ENCODE measurements around the gene DNM2. TPM values are rescaled to one million over a fixed set of nuclear protein-coding genes. Genes with fewer than 3 reads are reported as not detected.

DNM2 gene
- total RNA-seq, 1 donor from 2014 or later: 117 TPM

GRCh38 chr19:10831987-10832938 lies 114.4 kb downstream of the DNM2 start:
- peaks cover 10% of the 10 kb centered on the region for H3K36me3 Mint-ChIP-seq (ENCODE audit: low read depth)
- H3K4me1 Mint-ChIP-seq: peaks cover 18% of the 10 kb centered on the region
- H3K27me3 Mint-ChIP-seq (ENCODE audit: low read depth): peaks cover 10% of the 10 kb centered on the region
- no peak for TF ChIP-seq CTCF (conservative IDR thresholded peaks at IDR 0.05)
- peak overlapping the region; percentile 54 for H3K4me3 Mint-ChIP-seq
- no peak overlapping the region for H3K27ac Mint-ChIP-seq (ENCODE audit: unreplicated experiment)
- no peak for DNase-seq (ENCODE audit: low read depth, low spot score)
- H3K9me3 Mint-ChIP-seq: peaks cover 8% of the 10 kb centered on the region

- H3K27ac Mint-ChIP-seq (ENCODE audit: unreplicated experiment): no peak overlapping the region
- H3K9me3 Mint-ChIP-seq: peaks cover 8% of the 10 kb centered on the region
- peaks cover 18% of the 10 kb centered on the region for H3K4me1 Mint-ChIP-seq
- TF ChIP-seq CTCF (conservative IDR thresholded peaks at IDR 0.05): no peak
- peaks cover 10% of the 10 kb centered on the region for H3K36me3 Mint-ChIP-seq (ENCODE audit: low read depth)
- H3K27me3 Mint-ChIP-seq (ENCODE audit: low read depth): peaks cover 10% of the 10 kb centered on the region
- DNase-seq (ENCODE audit: low read depth, low spot score): no peak
- no peak overlapping the region for H3K4me3 Mint-ChIP-seq
Measured at GRCh38 chr19:10832939-10833296, 115.0 kb downstream of the DNM2 start.

- peak overlapping the region; percentile 100 for H3K27ac Mint-ChIP-seq (ENCODE audit: unreplicated experiment)
- no peak for TF ChIP-seq CTCF (conservative IDR thresholded peaks at IDR 0.05)
Measured at GRCh38 chr19:10835089-10835753, 117.3 kb downstream of the DNM2 start.

GRCh38 chr19:10835754-10836478 lies 118.0 kb downstream of the DNM2 start, which contains the start of gene TMED1:
Gene TMED1 (minus strand): TSS chr19:10836212. CDS start chr19:10836191, 21 bp downstream.
- H3K4me3 Mint-ChIP-seq: peak within 1 kb of the TSS; percentile 98
- peak; percentile 99 for DNase-seq (ENCODE audit: low read depth, low spot score)
- peaks cover 11% of the 10 kb centered on the region for H3K9me3 Mint-ChIP-seq
- peaks cover 18% of the 10 kb centered on the region for H3K4me1 Mint-ChIP-seq
- peak within 1 kb of the TSS; percentile 100 for H3K27ac Mint-ChIP-seq (ENCODE audit: unreplicated experiment)
- H3K27me3 Mint-ChIP-seq (ENCODE audit: low read depth): peaks cover 19% of the 10 kb centered on the region
- TF ChIP-seq CTCF (conservative IDR thresholded peaks at IDR 0.05): peak; percentile 32
- peaks cover 10% of the 10 kb centered on the region for H3K36me3 Mint-ChIP-seq (ENCODE audit: low read depth)

More at GRCh38 chr19:10835089-10835753, 117.3 kb downstream of the DNM2 start:
- Mint-ChIP-seq H3K27me3 (ENCODE audit: low read depth) (peaks cover 19% of the 10 kb centered on the region), H3K4me3 (peak overlapping the region; percentile 98), H3K9me3 (peaks cover 11% of the 10 kb centered on the region), H3K36me3 (ENCODE audit: low read depth) (peaks cover 10% of the 10 kb centered on the region), H3K4me1 (peaks cover 18% of the 10 kb centered on the region)
- DNase-seq (ENCODE audit: low read depth, low spot score): no peak
